ENCODE measurements around the gene MLLT3. TPM values are rescaled to one million over a fixed set of nuclear protein-coding genes. Genes with fewer than 3 reads are reported as not detected.

MLLT3 gene
- polyA plus RNA-seq, 12 donors = 52.4 to 110 (median 69.0) TPM; not detected in 1

DNA sequence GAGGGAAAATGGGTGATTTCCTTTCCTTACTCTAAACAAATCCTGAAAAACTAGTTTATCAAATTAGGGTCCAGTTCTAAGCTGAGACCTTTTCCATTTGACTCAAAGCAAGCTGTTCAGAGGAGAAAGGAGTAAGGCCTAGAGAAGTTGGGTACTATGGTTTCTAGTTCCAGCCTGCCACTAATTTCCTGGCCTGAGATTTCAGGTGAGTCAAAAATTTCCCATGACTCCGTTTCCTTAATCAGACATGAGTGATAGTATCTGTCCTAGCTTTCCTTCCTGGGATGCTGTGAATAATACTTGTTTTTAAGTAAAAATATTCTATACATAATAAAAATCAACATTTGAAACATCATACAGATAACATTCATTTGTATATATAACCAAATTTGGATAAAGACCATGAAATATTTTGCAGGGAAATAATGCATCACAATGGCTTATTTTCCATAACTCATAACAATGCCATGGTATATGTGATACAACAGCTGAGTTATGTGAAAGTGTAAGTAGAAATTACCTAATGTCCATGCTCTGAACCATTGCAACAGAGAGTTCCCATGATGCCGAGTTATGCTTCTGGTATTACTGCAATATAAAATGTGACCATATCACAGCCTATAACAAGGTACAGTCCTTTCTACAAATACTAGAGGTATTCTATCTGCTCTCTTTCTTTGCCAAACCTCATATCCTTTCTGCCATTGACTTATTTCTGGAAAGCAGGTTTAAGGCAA, 142.7 kb downstream of the MLLT3 start:
- no peak for DNase-seq

- no peak for DNase-seq
These were observed 143.5 kb downstream of the MLLT3 start for GRCh38 chr9:20478786-20479185.

DNA sequence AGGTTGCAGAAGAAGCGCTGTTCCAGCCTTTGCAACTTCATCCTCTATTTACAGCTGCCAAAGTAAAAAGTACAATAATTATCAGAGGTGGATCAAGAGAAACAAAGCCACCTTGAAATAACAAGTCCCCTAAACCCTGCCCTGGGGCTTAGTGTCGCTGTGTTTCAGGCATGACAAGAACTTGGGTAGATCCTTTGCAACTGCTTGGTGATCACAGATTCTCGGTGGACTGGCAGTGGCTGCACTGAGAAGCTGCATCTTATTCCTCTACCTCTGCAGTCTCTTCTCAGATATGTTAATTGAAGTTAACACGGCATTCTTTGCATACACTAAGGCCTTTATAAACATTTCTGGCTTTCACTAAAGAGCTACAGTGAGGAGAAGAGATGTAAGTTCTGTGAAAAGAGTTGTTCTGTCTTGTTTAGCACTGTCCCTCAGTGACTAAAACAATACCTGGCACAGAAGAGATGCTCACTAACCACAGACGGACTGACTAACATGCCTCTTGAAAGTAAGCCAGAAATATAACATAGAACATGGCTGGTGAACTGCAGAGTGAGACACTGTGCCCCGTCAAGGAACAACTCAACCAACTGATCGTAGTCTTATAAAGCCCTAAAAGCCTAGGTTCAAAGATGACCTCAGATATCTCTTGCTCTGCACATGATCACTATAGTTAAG, 144.2 kb downstream of the MLLT3 start:
- DNase-seq = no peak

DNA sequence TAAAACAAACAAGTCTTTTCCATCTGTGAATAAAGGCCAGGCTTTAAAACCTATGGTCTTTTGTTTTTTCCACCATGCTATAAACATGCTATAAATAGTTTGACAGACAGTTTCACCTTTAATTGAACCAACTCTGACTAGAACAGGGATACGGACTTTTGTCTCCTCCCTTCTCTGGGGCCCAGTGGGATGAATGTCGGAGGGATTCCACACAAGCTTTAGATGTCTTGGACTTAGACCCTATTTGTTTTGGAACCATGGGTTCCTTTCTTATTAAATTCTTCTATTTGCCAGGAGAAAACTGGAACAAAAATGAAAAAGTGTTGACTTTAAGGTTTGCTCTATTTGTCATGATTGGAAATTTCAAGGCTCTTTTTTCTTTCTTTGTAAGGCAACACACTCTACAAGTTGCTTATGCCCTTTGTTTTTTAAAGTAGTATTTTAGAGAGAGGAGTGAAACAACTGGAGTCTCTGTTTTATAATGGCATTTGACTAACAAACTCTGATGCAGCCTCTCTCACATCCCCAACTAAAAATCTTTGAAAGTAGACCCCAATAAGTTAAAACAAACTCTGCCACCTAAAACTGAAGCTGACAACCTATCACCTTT, 145.3 kb downstream of the MLLT3 start:
- DNase-seq = peak; percentile 38

GRCh38 chr9:20474496-20474895, 147.8 kb downstream of the MLLT3 start:
- no peak for DNase-seq

GRCh38 chr9:20473515-20474013, 148.7 kb downstream of the MLLT3 start:
- DNase-seq = peak; percentile 11

DNA sequence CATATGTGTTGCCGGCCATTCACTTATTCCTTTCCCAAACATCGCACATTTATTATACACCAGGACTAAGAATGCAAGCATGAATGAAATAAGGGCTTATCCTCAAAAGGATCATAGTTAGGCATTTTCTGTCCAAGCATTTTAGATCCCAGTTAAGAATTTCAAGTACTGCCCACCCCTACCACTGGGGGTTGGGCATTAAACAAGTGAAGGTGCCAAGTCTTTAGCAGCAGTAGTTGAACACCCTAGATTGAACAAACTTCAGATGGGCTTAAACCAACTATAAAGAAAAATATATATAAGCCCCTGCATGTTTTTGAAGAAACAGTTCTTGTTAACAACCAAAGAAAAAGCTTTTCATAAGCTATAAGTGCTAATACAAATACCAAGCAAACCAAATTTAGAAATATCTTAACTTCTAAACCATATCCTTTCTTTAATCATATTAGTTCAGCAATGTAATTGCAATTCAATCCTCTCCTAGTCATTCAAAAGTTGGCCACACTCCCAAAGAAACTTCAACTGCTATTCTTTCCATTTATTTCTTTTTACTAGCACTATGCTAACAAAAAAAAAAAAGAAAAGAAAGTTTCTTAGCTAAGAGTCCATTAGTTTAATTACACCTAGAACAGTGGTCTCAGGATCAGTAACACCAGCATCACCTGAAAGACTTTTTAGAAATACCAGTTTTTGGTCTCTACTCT, 149.8 kb downstream of the MLLT3 start:
- no peak for DNase-seq

DNA sequence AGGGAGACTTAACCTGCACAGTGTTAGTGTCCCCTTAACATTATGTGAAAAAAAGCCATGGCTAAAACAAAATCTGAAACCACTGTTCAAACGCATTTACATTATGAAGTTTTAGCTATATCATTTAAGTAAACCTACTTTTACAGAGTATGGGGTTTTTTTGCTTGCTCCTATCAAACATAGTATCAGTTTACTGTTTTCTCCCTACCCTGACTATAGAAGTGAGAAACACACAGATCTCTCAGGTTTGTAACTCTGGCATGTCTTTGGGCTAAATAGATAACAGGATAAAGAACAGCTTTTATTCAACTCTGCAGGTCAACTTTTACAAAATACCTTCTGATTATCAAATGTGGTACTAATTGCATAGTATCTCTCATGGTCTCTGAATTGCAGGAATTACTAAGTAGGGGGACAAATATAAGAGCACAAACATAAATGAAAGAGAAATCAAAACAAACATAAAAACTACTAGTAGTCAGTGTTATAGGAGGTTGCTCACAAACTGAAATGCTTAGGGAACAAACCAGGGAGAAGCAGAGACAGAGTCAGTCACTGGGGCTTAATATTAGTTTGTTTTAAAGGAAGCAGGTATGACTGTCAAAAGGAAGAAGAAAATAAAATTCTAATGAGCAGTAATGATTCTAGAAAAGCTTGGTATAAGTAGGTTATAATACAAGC, 155.8 kb downstream of the MLLT3 start:
- no peak for DNase-seq

DNA sequence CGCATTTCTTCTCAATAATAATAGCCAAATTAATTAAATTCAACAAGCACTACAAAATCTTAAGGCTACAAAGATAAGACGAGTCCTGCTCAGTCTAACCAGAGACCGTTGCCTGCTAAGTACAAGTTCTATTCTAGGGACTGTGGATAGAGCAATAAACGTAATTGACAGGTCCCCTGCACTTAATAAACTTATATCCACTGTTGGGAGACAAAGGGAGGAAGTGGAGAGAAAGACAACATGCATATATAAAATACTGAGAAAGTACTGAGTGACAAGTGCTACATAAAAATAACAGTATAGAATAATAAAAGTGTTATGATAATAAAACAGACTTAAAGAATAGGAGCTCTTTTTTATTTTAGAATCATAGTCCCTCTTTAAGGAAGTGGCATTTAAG, 158.1 kb downstream of the MLLT3 start:
- no peak for DNase-seq

GRCh38 chr9:20463823-20464222, 158.5 kb downstream of the MLLT3 start:
- DNase-seq = no peak

GRCh38 chr9:20462410-20462809, 159.9 kb downstream of the MLLT3 start:
- no peak for DNase-seq

DNA sequence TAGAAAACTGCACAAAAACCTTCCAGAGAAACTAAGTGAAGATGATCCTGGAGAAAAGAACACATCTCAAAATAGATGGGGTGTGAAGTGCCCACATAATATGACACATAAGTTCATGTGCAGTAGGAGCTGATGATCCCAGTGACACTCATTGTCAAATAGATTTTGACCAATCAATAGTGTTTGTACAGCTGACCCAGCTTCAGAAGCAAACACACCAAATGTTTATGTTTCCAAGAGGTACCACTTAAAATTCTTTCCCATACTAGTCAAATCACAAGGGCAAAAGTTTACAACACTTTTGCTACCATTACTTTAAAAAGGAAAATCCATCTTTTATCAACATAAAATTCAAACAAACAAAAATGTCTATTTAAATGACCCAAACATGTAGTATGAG, 175.0 kb downstream of the MLLT3 start:
- no peak for DNase-seq

GRCh38 chr9:20446248-20446647, 176.1 kb downstream of the MLLT3 start:
- DNase-seq = no peak

DNA sequence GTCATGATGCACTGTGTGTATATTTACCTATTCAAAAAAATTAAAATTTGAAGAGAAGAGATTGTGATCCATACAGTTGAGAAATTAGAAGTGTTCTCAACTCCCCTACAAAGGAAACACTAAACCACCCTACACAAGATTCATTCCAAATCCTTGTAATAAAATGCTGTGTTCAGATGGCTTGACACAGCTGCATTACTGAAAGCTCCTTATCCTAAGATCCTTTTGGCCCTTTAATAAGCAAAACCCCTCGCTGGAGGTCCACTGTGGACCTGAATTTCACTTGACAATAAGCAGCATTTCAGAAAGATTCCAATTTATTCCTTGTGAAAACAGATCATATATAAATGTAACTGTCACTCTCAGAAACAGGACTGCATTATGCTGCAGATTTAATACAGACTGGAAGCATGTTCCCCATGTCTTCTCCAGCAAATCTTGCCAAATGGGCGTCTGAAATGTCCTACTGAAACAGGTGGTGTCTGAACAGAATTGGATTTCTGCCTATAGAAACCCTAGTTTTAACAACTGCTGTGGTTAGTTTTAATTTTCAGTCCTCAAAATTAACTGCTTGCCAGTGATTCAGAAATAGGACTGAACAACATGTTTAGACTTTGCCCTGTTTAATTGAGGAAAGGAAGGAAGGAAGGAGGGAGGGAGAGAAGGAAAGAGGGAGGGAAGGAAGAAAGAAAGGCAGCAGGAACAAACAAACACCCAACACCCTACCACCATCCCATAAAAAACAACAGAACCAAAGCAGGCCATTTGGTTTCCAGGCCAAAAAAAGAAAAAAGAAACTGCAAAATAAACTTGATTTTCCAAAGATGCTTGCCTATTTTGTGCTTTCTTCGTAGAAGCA, 179.6 kb downstream of the MLLT3 start:
- peak; percentile 25 for DNase-seq

DNA sequence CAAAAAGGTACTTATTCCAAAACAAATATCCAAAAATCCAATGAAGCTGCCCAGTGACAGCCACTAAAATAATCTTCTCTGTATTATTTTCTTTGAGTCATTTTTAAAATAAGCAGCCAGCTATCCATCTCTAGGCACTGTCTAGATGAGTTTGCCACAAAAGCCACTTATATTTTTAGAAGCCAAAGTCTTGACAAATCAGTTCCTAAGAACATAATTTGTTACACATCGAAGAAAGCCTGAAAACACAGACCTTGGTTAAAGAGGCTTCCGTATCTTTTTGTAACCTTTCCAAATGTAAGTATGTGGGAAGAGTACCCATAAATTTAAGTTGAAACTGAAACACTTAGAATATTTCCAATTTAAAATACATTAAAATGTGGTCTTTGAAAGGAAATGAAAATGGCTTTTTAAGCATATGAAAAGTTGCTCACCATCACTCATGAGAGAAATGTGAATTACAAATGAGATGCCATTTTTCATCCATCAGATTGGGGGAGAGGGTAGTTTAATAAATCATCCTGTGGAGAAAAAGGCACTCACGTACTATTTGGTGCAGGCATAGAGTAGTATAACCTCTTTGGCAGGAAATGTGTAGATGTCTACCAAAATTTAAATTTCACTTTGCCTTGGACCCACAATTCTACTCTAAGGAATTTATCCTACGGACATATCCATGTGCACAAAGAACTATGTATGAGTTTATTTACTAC, 180.4 kb downstream of the MLLT3 start:
- DNase-seq = no peak

DNA sequence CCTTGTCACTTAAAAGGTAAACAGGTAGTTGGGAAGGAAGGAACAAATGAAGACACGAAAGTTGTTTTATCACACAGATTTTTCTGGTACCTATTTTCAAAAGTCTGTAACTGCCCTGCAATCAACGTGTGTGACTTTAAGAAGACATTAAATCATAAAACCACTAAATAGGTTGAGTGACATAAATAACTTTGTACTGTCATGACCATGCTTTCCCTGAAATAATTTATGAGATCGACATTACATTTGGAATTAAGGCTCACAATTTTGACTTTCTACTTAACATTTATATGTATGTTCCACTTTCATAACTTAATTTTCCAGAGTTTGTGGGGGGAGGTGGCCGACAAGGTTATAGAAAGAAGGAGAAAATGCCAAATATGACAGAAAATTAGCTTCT, 181.1 kb downstream of the MLLT3 start:
- DNase-seq = no peak

DNA sequence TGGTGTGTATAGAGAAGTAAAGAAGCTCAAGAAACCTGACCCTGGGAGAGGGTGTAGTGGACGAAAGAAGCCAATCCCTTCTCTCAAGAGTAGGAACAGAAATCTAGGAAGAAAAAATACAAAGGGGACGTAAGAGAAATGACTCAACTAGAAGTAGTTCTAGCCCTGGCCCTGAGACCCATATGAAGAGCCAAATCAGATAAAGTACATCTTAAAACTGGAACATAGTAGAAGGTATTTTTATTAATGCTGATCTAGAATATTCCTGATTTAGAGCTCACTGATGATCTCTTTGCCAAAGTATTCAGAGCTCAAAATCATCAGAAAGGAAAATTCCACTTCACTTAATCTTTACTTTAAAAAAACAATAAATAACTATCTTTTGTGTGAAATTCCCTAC, 184.8 kb downstream of the MLLT3 start:
- no peak for DNase-seq

DNA sequence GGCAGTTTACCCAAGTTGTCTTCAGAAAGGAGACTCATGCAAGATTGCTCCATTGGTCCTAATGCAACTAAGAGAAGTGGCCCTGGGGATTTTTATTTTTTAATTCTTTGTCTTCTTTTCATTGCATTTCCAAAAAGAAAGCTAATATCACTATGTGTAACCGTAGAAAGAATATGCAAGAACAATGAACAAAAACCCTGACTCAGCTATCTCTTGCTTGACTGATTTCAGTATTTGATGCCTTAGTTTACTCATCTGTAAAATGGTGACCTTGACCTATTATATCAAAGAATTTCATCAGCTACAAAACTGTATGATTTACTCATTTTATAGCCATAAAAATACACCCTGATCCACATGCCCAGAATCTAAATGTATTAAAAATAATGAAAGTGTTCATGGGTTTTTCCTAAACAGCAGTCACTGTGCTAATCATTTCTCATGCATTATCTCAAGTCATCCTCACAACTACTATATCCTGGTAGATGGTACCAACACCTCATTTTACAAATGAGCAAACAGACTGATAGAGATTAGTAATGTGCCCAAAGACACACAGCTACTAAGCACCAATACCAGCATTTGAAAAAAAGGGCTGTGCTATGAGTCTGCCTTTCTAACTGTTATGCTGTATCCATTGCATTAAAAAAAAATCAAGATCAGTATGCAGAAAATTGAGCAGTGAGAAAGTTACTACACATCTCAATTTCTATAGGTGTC, 185.7 kb downstream of the MLLT3 start:
- DNase-seq = no peak

- DNase-seq = no peak
These were observed 193.3 kb downstream of the MLLT3 start for GRCh38 chr9:20428976-20429375.

Measured in muscle of arm (tissue), 12 donors.